Measurements from ENCODE around the gene NAGPA. TPM values are rescaled to one million over a fixed set of nuclear protein-coding genes. Genes with fewer than 3 reads are reported as not detected.

NAGPA gene
- total and polyA plus RNA-seq, 2 donors from 2014 or later: 13.8 to 14.5 TPM

DNA sequence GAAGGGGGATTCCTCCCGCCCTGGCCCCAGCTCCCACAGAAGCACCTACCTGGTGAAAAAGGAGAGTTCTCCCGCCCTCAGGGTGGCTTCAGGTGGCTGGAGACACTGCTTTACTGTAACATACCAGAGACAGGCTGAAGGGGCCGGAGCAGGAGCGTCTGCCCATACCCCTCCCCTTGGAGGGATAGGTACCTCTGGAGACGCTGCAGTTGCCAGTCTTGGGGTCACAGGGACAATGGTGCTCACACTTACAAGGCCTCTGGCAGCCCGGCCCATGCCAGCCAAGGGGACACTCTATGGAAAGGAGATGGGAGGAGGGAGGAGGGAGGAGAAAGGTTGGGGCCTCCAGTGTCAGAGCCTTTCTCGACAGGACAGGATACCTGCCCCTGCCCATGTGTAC lies 6.6 kb downstream of the NAGPA start:
- peak in 1 of 5 donors; percentile 56 for DNase-seq
- Histone ChIP-seq H3K4me3 (ENCODE audit: low read length in 3 of 3) (no peak overlapping the region), H3K4me1 (ENCODE audit: control insufficient read depth in 2 of 3, insufficient read depth in 2 of 3, low read depth in 1 of 3, low read length in 3 of 3) (no peaks in the 10 kb centered on the region), H3K9ac (ENCODE audit: low read length in 3 of 3) (no peak overlapping the region), H3K9me3 (ENCODE audit: control insufficient read depth in 2 of 3, insufficient read depth in 1 of 3, low read length in 3 of 3) (no peaks in the 10 kb centered on the region), H3K36me3 (ENCODE audit: control insufficient read depth in 2 of 3, insufficient read depth in 3 of 3, low read length in 3 of 3) (no peaks in the 10 kb centered on the region), H3K27ac (ENCODE audit: low read depth in 2 of 2, low read length in 2 of 2) (no peak overlapping the region), H3K27me3 (ENCODE audit: control insufficient read depth, insufficient read depth, low read length) (no peaks in the 10 kb centered on the region)
- intact Hi-C loops (cut with DNase I): no loop called here
- FAIRE-seq: no peak
- TF ChIP-seq, protein P1, sequence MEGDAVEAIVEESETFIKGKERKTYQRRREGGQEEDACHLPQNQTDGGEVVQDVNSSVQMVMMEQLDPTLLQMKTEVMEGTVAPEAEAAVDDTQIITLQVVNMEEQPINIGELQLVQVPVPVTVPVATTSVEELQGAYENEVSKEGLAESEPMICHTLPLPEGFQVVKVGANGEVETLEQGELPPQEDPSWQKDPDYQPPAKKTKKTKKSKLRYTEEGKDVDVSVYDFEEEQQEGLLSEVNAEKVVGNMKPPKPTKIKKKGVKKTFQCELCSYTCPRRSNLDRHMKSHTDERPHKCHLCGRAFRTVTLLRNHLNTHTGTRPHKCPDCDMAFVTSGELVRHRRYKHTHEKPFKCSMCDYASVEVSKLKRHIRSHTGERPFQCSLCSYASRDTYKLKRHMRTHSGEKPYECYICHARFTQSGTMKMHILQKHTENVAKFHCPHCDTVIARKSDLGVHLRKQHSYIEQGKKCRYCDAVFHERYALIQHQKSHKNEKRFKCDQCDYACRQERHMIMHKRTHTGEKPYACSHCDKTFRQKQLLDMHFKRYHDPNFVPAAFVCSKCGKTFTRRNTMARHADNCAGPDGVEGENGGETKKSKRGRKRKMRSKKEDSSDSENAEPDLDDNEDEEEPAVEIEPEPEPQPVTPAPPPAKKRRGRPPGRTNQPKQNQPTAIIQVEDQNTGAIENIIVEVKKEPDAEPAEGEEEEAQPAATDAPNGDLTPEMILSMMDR (IDR thresholded peaks at IDR 0.05; ENCODE audit: borderline replicate concordance, extremely low read depth, insufficient read depth): no peak

DNA sequence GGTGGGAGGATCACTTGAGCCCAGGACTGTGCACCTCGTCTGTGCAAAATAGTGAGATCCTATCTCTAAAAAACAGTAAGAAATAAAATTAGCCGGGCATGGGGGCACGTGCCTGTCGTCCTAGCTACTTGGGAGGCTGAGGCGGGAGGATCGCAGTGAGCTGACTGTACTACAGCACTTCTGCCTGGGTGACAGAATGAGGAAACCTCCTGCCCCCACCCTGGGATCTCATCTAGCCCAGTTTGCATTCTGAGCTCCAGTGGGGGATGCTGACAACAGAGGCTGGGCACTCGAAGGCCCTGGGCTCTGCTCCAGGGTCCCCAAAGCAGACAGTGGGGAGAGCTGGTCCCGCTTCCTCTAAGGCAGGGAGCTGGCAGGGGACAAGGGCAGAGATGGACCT lies 7.1 kb downstream of the NAGPA start:
- Histone ChIP-seq H3K4me1 (ENCODE audit: control insufficient read depth in 2 of 3, insufficient read depth in 2 of 3, low read depth in 1 of 3, low read length in 3 of 3) (no peaks in the 10 kb centered on the region), H3K9ac (ENCODE audit: low read length in 3 of 3) (no peak overlapping the region), H3K9me3 (ENCODE audit: control insufficient read depth in 2 of 3, insufficient read depth in 1 of 3, low read length in 3 of 3) (no peaks in the 10 kb centered on the region), H3K27me3 (ENCODE audit: control insufficient read depth, insufficient read depth, low read length) (no peaks in the 10 kb centered on the region), H3K27ac (ENCODE audit: low read depth in 2 of 2, low read length in 2 of 2) (no peak overlapping the region), H3K36me3 (ENCODE audit: control insufficient read depth in 2 of 3, insufficient read depth in 3 of 3, low read length in 3 of 3) (no peaks in the 10 kb centered on the region), H3K4me3 (ENCODE audit: low read length in 3 of 3) (no peak overlapping the region)
- FAIRE-seq (no peak), DNase-seq (peak in 1 of 5 donors; percentile 44)
- intact Hi-C loops (cut with DNase I): no loop called here
- TF ChIP-seq, protein P1 (IDR thresholded peaks at IDR 0.05; ENCODE audit: borderline replicate concordance, extremely low read depth, insufficient read depth): no peak

DNA sequence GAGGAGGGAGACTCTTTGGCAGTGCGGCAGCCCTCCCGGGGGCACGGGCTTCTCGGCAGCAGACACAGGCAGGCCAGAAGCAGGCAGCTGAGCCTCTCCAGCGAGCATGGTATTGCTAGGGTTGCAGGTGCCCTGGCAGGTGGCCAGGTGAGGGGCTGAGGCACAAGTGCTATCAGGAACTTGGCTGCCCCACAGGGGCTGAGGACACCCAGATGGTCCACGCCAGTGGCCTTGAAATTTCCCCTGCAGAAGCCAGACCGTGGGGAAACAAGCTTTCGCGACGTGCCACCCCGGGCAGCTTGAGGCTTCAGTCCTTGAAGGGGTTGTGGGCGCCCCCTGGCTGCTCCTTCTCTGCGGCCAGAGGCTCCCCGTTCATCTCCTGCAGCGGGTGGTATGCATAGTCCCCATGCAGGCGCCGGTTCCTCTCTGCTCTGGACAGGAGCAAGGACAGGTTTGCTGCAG lies 8.5 kb downstream of the NAGPA start:
- TF ChIP-seq, protein P1 (IDR thresholded peaks at IDR 0.05; ENCODE audit: borderline replicate concordance, extremely low read depth, insufficient read depth): no peak
- H3K4me3 ChIP-seq (ENCODE audit: low read length in 3 of 3): no peak overlapping the region
- DNase-seq (peak in 3 of 5 donors; percentile 24 to 37 (median 31)), FAIRE-seq (no peak)
- H3K4me1 ChIP-seq (ENCODE audit: control insufficient read depth in 2 of 3, insufficient read depth in 2 of 3, low read depth in 1 of 3, low read length in 3 of 3): no peaks in the 10 kb centered on the region
- no peaks in the 10 kb centered on the region for H3K27me3 ChIP-seq (ENCODE audit: control insufficient read depth, insufficient read depth, low read length)
- no peak overlapping the region for H3K9ac ChIP-seq (ENCODE audit: low read length in 3 of 3)
- no peak overlapping the region for H3K27ac ChIP-seq (ENCODE audit: low read depth in 2 of 2, low read length in 2 of 2)
- intact Hi-C loops (cut with DNase I): no loop called here
- H3K9me3 ChIP-seq (ENCODE audit: control insufficient read depth in 2 of 3, insufficient read depth in 1 of 3, low read length in 3 of 3): no peaks in the 10 kb centered on the region
- H3K36me3 ChIP-seq (ENCODE audit: control insufficient read depth in 2 of 3, insufficient read depth in 3 of 3, low read length in 3 of 3): no peaks in the 10 kb centered on the region

DNA sequence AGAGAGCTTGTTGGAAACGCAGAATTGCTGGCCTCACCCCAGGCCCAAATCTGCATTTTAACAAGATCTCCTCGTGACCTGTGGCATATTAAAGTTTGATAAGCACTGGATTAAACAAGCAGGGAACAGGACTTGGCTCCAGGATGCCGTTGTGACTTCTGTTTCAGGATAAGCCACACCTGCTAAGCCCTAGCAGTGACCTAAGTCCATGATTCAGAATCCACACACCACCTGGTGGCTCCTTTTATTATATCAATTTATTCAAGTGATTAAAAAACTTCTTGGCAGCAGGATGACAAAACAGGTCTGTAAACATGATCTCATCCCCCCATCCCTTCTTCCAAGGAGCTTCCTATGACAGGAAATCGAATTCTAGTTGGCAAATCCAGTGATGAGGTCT lies 9.1 kb downstream of the NAGPA start:
- intact Hi-C loops (cut with DNase I): no loop called here
- H3K9me3 ChIP-seq (ENCODE audit: control insufficient read depth in 2 of 3, insufficient read depth in 1 of 3, low read length in 3 of 3): no peaks in the 10 kb centered on the region
- H3K36me3 ChIP-seq (ENCODE audit: control insufficient read depth in 2 of 3, insufficient read depth in 3 of 3, low read length in 3 of 3): no peaks in the 10 kb centered on the region
- H3K4me3 ChIP-seq (ENCODE audit: low read length in 3 of 3): no peak overlapping the region
- peak in 1 of 5 donors; percentile 30 for DNase-seq
- no peak overlapping the region for H3K9ac ChIP-seq (ENCODE audit: low read length in 3 of 3)
- H3K27me3 ChIP-seq (ENCODE audit: control insufficient read depth, insufficient read depth, low read length): no peaks in the 10 kb centered on the region
- H3K27ac ChIP-seq (ENCODE audit: low read depth in 2 of 2, low read length in 2 of 2): no peak overlapping the region
- TF ChIP-seq, protein P1 (IDR thresholded peaks at IDR 0.05; ENCODE audit: borderline replicate concordance, extremely low read depth, insufficient read depth): no peak
- no peaks in the 10 kb centered on the region for H3K4me1 ChIP-seq (ENCODE audit: control insufficient read depth in 2 of 3, insufficient read depth in 2 of 3, low read depth in 1 of 3, low read length in 3 of 3)
- no peak for FAIRE-seq

Data from kidney (tissue), 14 donors.